ENCODE measurements around the gene MED16. TPM values are rescaled to one million over a fixed set of nuclear protein-coding genes. Genes with fewer than 3 reads are reported as not detected.

Gene MED16
- total and polyA plus RNA-seq, 2 of the 13 experiments (the other 11 are each of a cell fraction or from before 2014, with no cell fraction given) = 13.3 to 14.8 TPM

DNA sequence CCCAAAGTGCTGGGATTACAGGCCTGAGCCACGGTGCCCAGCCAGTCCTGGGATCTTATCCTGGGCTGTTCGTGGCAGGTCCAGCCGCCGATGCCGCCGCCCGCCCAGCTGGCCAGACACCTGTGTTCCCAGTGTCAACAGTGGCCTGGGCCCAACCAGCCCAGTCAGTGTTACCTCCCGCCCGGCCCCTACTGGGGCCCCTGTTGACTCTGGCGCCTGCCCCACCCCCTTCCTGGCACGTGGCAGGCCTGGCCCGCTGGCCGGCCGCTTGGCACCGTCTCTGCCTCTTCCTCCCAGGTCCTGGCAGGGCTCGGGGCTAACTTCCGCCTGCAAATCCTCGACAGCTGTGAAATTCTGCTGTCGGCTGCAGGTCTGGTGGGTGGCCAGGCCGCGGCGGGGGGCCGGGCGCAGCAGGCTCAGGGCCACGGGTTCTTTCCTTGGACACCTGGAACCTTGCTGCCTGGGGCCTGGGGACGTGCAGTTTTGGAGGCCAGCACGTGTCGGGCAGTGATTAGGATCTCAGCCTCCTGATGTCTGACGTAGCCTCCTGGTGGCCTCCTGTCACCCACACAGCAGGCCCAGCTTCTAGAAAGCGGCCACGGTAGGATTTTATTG, 42.0 kb upstream of the MED16 start (continued):
- TF ChIP-seq, protein P1, sequence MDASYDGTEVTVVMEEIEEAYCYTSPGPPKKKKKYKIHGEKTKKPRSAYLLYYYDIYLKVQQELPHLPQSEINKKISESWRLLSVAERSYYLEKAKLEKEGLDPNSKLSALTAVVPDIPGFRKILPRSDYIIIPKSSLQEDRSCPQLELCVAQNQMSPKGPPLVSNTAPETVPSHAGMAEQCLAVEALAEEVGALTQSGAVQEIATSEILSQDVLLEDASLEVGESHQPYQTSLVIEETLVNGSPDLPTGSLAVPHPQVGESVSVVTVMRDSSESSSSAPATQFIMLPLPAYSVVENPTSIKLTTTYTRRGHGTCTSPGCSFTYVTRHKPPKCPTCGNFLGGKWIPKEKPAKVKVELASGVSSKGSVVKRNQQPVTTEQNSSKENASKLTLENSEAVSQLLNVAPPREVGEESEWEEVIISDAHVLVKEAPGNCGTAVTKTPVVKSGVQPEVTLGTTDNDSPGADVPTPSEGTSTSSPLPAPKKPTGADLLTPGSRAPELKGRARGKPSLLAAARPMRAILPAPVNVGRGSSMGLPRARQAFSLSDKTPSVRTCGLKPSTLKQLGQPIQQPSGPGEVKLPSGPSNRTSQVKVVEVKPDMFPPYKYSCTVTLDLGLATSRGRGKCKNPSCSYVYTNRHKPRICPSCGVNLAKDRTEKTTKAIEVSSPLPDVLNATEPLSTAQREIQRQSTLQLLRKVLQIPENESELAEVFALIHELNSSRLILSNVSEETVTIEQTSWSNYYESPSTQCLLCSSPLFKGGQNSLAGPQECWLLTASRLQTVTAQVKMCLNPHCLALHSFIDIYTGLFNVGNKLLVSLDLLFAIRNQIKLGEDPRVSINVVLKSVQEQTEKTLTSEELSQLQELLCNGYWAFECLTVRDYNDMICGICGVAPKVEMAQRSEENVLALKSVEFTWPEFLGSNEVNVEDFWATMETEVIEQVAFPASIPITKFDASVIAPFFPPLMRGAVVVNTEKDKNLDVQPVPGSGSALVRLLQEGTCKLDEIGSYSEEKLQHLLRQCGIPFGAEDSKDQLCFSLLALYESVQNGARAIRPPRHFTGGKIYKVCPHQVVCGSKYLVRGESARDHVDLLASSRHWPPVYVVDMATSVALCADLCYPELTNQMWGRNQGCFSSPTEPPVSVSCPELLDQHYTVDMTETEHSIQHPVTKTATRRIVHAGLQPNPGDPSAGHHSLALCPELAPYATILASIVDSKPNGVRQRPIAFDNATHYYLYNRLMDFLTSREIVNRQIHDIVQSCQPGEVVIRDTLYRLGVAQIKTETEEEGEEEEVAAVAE (CRISPR knock-in tag; IDR thresholded peaks at IDR 0.05; ENCODE audit: borderline replicate concordance) = peak; percentile 96
- TF ChIP-seq ZMYM3 (CRISPR knock-in tag; IDR thresholded peaks at IDR 0.05) (peak; percentile 83), SMYD3 (CRISPR knock-in tag; IDR thresholded peaks at IDR 0.05) (peak; percentile 91; the same call in 1 of the 2 replicates), ZFP41 (CRISPR knock-in tag; IDR thresholded peaks at IDR 0.05; ENCODE audit: borderline replicate concordance) (0 out of 2 replicates have a peak, but pooled peaks have one; percentile 55), KDM1A (CRISPR knock-in tag; IDR thresholded peaks at IDR 0.05) (no peak), SMAD3 (CRISPR knock-in tag; IDR thresholded peaks at IDR 0.05) (peak; percentile 88), GABPA (IDR thresholded peaks at IDR 0.05; ENCODE audit: low read depth, low read length) (no peak), GABPA (CRISPR knock-in tag; IDR thresholded peaks at IDR 0.05; ENCODE audit: low read depth) (peak; percentile 74), PRMT3 (CRISPR knock-in tag; IDR thresholded peaks at IDR 0.05; ENCODE audit: borderline replicate concordance, low read depth) (no peak)
- TF ChIP-seq, protein P2, sequence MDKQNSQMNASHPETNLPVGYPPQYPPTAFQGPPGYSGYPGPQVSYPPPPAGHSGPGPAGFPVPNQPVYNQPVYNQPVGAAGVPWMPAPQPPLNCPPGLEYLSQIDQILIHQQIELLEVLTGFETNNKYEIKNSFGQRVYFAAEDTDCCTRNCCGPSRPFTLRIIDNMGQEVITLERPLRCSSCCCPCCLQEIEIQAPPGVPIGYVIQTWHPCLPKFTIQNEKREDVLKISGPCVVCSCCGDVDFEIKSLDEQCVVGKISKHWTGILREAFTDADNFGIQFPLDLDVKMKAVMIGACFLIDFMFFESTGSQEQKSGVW (CRISPR knock-in tag; IDR thresholded peaks at IDR 0.05; ENCODE audit: borderline replicate concordance) = peak; percentile 81; the same call in 1 of the 2 replicates
- TF ChIP-seq, protein P3, sequence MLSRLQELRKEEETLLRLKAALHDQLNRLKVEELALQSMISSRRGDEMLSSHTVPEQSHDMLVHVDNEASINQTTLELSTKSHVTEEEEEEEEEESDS (CRISPR knock-in tag; IDR thresholded peaks at IDR 0.05; ENCODE audit: borderline replicate concordance) = peak; percentile 87; the same call in 1 of the 2 replicates
- TF ChIP-seq, protein P4, sequence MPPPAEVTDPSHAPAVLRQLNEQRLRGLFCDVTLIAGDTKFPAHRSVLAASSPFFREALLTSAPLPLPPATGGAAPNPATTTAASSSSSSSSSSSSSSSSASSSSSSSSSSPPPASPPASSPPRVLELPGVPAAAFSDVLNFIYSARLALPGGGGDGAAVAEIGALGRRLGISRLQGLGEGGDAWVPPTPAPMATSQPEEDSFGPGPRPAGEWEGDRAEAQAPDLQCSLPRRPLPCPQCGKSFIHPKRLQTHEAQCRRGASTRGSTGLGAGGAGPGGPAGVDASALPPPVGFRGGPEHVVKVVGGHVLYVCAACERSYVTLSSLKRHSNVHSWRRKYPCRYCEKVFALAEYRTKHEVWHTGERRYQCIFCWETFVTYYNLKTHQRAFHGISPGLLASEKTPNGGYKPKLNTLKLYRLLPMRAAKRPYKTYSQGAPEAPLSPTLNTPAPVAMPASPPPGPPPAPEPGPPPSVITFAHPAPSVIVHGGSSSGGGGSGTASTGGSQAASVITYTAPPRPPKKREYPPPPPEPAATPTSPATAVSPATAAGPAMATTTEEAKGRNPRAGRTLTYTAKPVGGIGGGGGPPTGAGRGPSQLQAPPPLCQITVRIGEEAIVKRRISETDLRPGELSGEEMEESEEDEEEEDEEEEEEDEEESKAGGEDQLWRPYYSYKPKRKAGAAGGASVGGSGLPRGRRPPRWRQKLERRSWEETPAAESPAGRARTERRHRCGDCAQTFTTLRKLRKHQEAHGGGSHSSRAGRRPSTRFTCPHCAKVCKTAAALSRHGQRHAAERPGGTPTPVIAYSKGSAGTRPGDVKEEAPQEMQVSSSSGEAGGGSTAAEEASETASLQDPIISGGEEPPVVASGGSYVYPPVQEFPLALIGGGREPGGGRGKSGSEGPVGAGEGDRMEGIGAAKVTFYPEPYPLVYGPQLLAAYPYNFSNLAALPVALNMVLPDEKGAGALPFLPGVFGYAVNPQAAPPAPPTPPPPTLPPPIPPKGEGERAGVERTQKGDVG (CRISPR knock-in tag; IDR thresholded peaks at IDR 0.05; ENCODE audit: borderline replicate concordance) = peak; percentile 96
- TF ChIP-seq, protein P5, sequence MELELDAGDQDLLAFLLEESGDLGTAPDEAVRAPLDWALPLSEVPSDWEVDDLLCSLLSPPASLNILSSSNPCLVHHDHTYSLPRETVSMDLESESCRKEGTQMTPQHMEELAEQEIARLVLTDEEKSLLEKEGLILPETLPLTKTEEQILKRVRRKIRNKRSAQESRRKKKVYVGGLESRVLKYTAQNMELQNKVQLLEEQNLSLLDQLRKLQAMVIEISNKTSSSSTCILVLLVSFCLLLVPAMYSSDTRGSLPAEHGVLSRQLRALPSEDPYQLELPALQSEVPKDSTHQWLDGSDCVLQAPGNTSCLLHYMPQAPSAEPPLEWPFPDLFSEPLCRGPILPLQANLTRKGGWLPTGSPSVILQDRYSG (CRISPR knock-in tag; IDR thresholded peaks at IDR 0.05) = peak; percentile 56; the same call in 1 of the 2 replicates
- TF ChIP-seq, protein P6, sequence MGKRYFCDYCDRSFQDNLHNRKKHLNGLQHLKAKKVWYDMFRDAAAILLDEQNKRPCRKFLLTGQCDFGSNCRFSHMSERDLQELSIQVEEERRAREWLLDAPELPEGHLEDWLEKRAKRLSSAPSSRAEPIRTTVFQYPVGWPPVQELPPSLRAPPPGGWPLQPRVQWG (CRISPR knock-in tag; IDR thresholded peaks at IDR 0.05; ENCODE audit: borderline replicate concordance, low read depth) = no peak
- TF ChIP-seq, protein P7, sequence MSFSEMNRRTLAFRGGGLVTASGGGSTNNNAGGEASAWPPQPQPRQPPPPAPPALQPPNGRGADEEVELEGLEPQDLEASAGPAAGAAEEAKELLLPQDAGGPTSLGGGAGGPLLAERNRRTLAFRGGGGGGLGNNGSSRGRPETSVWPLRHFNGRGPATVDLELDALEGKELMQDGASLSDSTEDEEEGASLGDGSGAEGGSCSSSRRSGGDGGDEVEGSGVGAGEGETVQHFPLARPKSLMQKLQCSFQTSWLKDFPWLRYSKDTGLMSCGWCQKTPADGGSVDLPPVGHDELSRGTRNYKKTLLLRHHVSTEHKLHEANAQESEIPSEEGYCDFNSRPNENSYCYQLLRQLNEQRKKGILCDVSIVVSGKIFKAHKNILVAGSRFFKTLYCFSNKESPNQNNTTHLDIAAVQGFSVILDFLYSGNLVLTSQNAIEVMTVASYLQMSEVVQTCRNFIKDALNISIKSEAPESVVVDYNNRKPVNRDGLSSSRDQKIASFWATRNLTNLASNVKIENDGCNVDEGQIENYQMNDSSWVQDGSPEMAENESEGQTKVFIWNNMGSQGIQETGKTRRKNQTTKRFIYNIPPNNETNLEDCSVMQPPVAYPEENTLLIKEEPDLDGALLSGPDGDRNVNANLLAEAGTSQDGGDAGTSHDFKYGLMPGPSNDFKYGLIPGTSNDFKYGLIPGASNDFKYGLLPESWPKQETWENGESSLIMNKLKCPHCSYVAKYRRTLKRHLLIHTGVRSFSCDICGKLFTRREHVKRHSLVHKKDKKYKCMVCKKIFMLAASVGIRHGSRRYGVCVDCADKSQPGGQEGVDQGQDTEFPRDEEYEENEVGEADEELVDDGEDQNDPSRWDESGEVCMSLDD (CRISPR knock-in tag; IDR thresholded peaks at IDR 0.05; ENCODE audit: borderline replicate concordance) = peak; percentile 80; the same call in 1 of the 2 replicates
